ENCODE data around the gene CCR4.

Gene CCR4

DNA sequence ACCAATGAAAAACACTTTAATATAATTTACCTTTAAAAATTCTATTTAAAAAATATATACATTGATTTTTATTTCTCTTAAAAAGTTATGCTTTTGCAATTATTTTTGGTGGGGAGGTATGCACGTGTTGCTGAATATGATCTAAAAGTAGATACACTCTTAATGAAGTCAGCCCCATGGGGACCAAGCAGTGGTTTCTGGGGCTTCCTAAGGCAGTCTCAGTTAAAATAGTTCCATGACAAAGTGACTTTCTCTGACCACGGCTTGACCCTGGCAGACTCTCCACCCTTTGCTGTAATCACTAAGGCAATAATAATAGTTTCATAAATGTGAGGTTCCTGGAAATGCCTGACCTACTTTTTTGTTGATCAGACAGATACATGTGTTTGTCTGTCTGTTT lies 50.4 kb downstream of the CCR4 start:
- Histone ChIP-seq H3K9me3 (ENCODE audit: control insufficient read depth, insufficient read depth, low read length) (no peaks in the 10 kb centered on the region; the same call in 1 of the 2 replicates), H3K4me3 (ENCODE audit: low read depth, low read length) (no peak overlapping the region), H3K4me1 (ENCODE audit: control insufficient read depth, insufficient read depth, low read length) (peaks cover 10% of the 10 kb centered on the region), H3K36me3 (ENCODE audit: control insufficient read depth, insufficient read depth, low read length) (no peaks in the 10 kb centered on the region), H3K27me3 (ENCODE audit: control insufficient read depth, insufficient read depth, low read length) (no peaks in the 10 kb centered on the region), H3K27ac (ENCODE audit: low read depth, low read length) (no peak overlapping the region), H3K9ac (ENCODE audit: low read depth, low read length) (no peak overlapping the region)

- Histone ChIP-seq H3K27ac (ENCODE audit: low read depth, low read length) (no peak overlapping the region), H3K27me3 (ENCODE audit: control insufficient read depth, insufficient read depth, low read length) (no peaks in the 10 kb centered on the region), H3K9ac (ENCODE audit: low read depth, low read length) (no peak overlapping the region), H3K9me3 (ENCODE audit: control insufficient read depth, insufficient read depth, low read length) (no peaks in the 10 kb centered on the region; the same call in 1 of the 2 replicates), H3K4me3 (ENCODE audit: low read depth, low read length) (no peak overlapping the region), H3K4me1 (ENCODE audit: control insufficient read depth, insufficient read depth, low read length) (peaks cover 10% of the 10 kb centered on the region), H3K36me3 (ENCODE audit: control insufficient read depth, insufficient read depth, low read length) (no peaks in the 10 kb centered on the region)
These were observed 51.9 kb downstream of the CCR4 start for GRCh38 chr3:33003308-33003707.

- Histone ChIP-seq H3K9ac (ENCODE audit: low read depth, low read length) (no peak overlapping the region), H3K27me3 (ENCODE audit: control insufficient read depth, insufficient read depth, low read length) (no peaks in the 10 kb centered on the region), H3K4me1 (ENCODE audit: control insufficient read depth, insufficient read depth, low read length) (peaks cover 10% of the 10 kb centered on the region), H3K36me3 (ENCODE audit: control insufficient read depth, insufficient read depth, low read length) (no peaks in the 10 kb centered on the region), H3K4me3 (ENCODE audit: low read depth, low read length) (no peak overlapping the region), H3K27ac (ENCODE audit: low read depth, low read length) (no peak overlapping the region), H3K9me3 (ENCODE audit: control insufficient read depth, insufficient read depth, low read length) (no peaks in the 10 kb centered on the region; the same call in 1 of the 2 replicates)
These were observed 52.8 kb downstream of the CCR4 start for GRCh38 chr3:33004205-33004604.

DNA sequence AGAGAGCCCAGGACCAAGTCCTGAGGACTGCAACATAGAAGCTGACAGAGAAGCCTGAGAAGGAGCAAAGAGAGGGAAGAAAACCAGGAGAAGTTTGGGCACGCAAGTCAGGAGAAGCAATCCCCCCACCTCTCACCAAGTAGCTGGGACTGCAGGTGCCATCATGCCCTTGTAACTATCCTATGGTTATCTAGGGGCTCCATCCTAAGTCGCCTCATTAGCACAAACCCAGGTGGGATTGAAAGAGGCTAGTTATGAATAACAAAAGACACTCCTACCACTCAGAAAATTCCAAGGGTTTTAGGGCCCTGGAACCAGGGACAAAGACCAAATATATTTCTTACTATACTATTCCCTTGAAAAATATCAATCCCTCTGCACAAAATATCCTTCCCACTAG lies 53.5 kb downstream of the CCR4 start:
- H3K27ac ChIP-seq (ENCODE audit: low read depth, low read length) = no peak overlapping the region
- no peaks in the 10 kb centered on the region for H3K36me3 ChIP-seq (ENCODE audit: control insufficient read depth, insufficient read depth, low read length)
- no peak overlapping the region for H3K4me3 ChIP-seq (ENCODE audit: low read depth, low read length)
- peaks cover 10% of the 10 kb centered on the region for H3K4me1 ChIP-seq (ENCODE audit: control insufficient read depth, insufficient read depth, low read length)
- H3K27me3 ChIP-seq (ENCODE audit: control insufficient read depth, insufficient read depth, low read length) = no peaks in the 10 kb centered on the region
- H3K9me3 ChIP-seq (ENCODE audit: control insufficient read depth, insufficient read depth, low read length) = no peaks in the 10 kb centered on the region; the same call in 1 of the 2 replicates
- no peak overlapping the region for H3K9ac ChIP-seq (ENCODE audit: low read depth, low read length)
